NCI-H82 treated with DMSO at 0.1 percent for 48 hours (cell line): ENCODE data around the gene EPC1.
"Not testable (repeated sequence)": the region's sequence is repeated elsewhere in the genome, so short reads cannot be mapped to it uniquely, and the experiment has no call there.

Experiments
- DNase-seq: peaks from one replicate; lab custom pipeline; 2025; ENCODE audit not compliant: unreplicated experiment; lab: John Stamatoyannopoulos, UW

EPC1 gene, protein sequence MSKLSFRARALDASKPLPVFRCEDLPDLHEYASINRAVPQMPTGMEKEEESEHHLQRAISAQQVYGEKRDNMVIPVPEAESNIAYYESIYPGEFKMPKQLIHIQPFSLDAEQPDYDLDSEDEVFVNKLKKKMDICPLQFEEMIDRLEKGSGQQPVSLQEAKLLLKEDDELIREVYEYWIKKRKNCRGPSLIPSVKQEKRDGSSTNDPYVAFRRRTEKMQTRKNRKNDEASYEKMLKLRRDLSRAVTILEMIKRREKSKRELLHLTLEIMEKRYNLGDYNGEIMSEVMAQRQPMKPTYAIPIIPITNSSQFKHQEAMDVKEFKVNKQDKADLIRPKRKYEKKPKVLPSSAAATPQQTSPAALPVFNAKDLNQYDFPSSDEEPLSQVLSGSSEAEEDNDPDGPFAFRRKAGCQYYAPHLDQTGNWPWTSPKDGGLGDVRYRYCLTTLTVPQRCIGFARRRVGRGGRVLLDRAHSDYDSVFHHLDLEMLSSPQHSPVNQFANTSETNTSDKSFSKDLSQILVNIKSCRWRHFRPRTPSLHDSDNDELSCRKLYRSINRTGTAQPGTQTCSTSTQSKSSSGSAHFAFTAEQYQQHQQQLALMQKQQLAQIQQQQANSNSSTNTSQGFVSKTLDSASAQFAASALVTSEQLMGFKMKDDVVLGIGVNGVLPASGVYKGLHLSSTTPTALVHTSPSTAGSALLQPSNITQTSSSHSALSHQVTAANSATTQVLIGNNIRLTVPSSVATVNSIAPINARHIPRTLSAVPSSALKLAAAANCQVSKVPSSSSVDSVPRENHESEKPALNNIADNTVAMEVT

DNA sequence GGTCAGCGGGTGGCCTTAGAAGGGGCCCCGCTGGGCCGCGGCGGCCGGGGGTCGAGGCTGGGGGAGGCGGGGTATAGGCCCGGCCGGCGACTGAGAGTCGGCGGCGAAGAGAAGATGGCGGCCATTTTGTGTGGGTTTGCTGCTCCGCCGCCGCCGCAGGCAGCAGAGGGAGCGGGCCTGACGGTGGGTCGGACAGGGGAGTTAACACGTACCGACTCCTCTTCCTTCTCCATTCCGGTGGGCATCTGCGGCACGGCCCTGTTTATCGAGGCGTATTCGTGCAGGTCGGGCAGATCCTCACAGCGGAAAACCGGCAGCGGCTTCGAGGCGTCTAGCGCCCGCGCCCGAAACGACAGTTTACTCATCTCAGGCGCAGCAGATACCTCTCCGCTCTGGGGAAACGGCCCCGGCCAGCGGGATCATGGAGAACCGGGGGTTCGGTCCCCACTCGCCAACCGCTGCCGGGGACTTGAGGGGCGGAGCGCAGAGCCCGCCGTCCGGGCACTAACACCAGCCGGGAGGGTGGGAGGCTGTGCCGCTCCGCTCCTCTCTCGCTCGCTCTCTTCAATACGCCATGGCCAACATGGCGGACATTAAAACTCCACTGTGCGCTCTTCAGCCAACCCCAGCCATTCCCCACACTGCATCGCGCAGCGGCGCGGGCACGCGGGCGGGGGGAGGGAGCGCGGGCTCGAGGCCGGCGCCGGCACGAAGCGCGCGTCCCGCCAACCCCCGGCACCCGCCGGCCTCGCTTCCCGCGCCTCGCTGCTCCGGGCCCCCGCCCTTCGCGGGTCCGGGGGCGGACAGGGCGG is at the start of gene EPC1:
Gene EPC1 (minus strand): TSS at position 608 of the 812 bp plus-strand sequence. CDS start 243 bp downstream, at position 365.
- DNase-seq: peak; percentile 35

DNA sequence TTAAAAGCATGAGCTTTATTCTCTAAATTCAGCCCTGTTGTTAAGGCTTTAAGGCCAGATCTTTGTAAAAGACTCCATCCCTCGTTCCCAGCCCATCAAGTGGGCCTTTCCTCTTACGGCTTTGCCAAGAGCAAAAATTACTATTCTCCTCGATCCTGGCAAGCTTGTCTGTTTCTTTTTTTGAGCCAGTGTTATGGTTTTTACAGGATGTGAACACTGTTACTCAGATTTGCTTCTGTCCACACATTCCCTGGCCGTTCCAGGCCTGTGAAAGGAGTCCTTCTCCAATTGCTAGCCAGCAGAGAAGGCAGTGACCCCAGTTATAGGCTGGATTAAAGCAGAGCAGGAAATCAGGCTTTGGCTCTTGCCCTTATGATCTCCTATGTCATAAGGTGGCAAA is 47.0 kb upstream of the EPC1 start:
- no peak for DNase-seq

DNA sequence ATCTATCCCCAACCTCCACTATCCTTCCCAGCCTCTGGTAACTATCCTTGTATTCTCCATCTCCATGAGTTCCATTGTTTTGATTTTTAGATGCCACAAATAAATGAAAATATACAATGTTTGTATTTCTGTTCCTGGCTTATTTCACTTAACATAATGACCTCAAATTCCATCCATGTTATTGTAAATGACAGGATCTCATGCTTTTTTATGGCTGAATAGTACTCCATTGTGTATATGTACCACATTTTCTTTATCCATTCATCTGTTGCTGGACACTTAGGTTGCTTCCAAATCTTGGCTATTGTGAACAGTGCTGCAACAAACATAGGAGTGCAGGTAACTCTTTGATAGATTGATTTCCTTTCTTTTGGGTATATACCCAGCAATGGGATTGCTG is 45.3 kb upstream of the EPC1 start:
- not testable (repeated sequence) for DNase-seq

DNA sequence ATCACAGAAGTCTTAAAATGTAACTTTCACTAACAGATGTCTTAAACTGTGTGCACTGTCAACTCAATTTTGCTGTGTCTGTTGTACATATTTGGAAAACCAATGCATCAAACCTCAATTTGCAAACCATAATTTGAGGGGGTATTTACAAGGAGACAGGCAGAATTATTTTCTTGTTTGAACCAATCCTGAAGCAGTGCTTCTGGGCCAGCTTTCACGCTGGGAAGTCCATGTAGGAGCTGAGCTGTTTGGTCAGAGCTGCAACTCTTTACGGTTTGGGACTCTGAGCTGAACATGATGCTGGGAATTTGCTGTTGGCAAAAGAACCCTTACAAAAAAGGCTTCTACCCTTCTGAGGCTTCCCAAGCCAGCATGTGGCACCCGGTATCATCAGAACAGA is 43.2 kb upstream of the EPC1 start:
- no peak for DNase-seq

DNA sequence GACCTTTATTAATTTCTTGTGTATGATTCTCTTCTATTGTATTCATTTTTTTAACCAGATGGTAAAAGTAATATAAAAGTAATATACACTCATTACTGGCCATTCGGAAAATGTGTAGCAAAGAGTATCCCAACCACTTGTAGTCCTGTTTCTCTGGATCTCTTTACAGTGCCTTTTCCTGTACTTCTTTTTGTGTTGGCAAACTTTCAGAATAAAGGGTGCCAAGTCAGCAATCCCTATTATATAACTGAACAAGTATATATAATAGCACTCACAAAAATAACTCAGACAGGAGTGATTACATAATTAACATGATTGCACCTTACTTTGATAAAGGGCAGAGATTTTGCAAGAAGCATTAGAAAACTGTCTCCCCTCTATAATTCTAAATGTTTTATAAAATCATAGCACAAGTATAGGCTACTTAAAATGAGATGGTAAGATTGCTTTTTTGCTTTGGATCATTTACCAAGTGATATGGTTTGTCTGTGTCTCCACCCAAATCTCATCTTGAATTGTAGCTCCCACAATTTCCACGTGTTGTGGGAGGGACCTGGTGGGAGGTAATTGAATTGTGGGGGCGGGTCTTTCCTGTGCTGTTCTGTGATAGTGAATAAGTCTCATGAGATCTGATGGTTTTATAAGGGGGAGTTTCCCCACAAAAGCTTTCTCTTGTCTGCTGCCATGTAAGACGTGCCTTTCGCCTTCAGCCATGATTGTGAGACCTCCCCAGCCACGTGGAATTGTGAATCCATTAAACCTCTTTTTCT is 41.5 kb upstream of the EPC1 start:
- DNase-seq: no peak

DNA sequence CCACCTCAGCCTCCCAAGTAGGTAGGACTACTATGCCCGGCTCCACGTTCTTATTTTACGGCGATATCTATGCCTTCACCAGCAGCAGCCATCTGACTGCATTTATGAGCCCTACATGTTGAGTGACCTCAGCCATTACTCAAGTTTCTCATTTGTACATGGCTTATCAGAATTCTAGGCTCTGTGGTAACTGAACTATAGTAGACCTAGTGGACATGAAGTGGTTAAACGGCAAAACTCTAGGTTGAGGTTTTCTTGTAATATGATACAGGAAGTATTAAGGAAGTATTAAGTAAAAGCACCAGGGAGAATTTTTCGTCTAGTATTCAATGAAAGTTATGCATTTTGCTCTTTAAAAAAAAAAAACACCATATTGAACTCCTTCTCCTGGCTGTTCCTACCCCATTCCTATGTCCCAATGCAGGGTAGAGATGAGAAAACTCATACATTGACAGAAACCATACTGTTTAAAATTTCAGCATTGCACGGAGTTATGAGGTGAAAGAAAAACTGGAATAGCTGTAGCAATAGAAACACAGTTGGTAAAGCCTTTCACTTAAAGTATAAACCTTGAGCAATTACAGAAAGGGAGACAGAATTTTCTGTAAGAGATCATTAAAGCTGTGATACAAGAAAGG is 39.8 kb upstream of the EPC1 start:
- DNase-seq: no peak

DNA sequence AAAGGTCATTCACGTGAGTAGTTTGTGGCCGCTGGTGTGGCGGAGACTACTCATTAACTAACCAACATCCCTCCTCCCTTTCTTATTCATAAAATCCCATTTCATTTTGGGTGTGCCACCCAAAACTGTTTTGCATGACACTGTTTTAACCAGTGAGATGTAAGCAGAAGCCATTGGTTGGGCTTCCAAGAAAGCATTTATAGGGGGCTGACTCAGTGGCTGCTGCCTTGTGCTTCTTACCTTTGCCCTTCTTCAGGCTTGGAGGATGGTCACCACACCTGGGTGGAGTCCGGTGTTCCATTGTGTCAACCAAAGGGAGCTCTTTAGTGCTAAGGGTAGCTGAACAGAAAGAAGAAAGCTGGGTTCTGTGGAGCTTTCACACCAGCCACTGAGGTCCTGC is 37.2 kb upstream of the EPC1 start:
- DNase-seq: no peak

DNA sequence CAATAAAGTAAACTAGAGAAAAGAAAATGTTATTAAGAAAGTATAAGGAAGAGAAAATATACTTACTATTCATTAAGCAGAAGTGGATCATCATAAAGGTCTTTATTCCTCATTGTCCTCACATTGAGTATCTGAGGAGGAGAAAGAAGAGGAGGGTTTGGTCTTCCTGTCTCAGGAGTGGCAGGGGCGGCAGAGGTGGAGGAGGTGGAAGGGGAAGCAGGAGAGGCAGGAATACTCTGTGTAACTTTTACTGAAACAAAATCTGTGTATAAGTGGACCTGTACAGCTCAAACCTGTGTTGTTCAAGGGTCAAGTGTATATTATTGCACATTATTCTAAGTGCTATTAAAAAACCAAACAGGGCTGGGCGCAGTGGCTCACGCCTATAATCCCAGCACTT is 34.2 kb upstream of the EPC1 start:
- DNase-seq: no peak

DNA sequence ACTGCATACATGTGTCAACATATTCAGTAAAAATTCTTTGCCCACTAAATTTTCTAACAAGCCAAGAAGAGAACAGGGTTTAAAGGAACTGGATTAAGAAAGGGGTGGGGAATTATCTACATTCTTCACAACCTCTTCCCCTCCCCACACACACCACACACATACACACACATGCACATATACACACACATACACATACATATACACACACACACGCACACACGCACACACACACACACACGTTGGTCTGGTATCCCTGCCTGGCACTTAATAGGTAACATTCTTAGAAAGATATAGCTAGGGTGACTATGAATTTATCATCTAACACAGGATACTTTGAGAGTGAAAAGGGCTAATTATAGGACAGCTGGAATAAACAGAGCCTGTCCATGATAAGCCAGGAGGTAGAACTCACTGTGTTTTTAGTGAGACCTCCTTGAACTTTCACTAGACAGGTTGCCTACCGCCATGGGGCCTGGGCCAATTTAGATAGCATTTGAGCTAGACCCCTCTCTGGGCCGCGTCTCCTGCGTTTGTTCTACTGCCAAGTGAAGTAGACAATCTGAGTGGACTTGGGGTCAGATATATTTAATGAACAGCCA is 33.1 kb upstream of the EPC1 start:
- no peak for DNase-seq

DNA sequence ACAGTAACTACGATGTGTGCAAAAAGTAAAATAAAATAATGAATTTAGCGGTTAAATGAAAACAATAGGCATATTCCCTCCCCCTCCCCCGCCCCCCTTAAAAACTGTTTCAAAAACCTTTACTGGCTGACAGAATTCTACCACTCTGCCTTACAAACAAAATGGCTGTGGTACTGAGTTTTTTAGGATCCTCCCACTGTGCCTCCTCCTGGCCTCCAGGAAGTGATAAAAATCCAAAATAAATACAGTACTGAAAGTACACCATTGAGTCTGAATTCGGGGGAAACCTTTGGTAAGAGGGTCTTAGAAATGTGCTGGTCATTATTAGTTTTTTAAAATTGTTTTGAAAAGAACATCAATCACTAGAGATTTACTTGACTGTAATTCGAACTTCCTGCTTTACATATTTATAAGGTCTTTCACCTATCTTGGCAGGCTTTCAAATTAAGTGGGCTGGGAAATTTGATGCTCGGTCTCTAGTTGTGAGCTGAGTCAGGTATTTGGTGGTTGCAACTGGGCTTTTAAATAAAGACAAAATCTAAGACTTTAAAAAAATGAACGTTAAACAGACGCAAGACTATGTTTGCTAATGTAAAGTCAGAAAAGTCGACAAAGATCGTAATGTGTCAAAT is 32.5 kb upstream of the EPC1 start:
- DNase-seq: peak; percentile 69

DNA sequence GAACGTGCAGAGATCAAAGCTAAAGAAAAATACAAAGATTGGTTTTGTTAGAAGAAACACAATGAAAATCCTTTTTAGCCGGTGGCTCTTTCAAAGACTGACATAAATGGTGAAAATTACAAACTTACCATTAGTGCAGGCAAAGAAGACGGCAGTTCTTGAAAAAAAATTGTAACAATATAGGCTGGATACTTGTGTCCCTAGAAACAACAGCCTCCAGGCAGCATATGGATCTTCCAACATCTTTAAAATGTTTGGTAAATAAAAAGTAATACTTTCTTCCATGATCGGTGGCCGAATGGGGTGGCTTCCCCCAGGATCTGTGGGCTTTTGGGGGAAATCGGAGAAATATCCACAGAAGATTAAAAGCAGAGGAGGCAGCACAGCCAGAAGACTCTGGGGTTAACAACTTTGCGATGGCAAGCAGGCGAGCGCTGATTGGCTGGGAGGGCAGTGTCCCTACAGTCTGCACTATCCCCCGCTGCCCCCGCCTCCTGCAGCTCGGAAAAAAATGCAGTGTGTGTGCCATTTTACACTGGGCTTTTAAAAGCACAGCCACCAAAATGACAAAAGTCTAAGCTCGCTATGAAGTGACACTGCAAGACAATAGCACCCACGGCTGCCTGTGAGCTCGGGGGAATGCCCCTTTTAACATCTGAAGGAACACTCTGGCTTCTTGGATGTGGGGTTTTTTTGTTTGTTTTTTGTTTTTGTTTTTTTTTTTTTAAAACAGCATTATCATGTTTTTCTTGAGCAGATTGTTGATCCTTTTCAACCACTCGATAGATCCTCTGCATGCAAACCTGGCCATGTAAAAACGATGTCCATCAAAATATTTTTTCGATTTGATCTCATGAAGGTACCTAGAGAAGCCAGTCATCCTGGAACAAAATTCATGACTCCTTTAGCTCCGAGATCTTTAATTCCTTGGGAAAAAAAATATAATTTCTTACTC is 31.7 kb upstream of the EPC1 start:
- peak; percentile 63 for DNase-seq

DNA sequence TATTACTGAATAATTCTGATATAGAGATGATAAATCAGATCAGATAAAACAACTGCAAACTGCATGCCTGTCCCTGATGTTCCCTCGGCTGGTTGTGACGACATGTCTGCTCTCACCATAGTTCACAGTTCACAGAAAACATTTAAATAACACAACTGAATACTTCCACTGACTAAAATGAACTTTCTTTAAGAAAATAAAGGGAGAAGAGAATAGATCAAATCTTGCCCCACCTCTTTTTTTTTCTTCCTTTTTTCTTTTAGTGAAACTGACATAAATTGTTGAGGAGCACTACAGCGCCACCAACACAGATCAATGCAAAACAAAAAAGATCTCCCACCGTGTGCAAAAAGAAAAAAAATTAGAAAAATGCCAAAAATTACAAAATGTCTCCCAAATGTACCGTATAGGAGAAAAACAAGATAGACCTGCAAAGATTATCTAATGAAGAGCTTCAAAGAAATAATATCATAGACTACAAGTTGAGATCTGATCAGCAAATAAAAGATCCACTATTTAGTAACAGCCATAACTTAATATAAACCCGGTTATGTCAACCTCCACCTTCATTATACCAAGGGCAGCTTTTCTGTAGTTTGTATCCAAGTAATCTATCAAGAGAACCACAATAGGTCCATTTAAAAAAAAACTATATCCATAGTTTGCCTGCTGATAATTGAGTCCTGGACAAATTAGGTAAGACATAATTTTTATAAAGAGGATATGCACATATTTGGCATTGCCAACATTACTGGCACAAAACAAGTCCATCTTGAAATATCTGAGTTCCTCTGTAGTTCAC is 30.7 kb upstream of the EPC1 start:
- DNase-seq: peak; percentile 66

DNA sequence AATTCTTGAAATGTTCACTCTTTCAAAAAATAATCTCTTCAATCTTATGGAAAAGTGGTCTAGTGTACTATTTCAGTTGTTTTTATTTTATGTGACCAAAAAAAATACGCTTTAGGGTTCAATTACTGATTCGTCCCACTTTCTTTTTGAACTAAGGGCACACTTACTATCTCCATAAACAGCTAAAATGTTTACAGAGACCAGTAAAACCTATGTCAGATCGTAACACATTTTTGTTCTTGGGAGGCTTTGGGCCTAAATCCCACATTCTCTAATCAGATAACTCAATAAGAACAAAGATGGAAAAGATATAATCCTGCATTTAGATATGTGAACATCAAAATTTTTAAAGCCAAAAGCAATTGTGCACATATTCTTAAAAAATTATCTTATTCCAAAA is 29.8 kb upstream of the EPC1 start:
- no peak for DNase-seq

DNA sequence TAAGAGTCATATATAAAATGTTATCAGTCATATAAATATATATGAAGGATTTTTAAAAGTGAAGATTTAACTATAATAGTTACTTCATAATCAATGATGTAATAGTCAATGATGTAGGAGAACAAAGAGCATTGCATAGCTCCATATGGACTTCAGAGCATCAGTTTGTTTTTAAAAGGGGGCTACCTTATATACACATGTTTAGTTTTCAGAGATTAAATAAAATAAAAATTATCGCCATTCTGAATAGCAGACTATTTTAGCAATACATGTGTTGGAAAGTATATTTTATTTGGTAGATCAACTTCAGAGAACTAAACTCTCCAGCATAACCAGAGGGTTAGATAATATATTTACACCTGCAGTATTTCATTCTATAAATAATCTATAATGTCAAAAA is 29.1 kb upstream of the EPC1 start:
- no peak for DNase-seq

DNA sequence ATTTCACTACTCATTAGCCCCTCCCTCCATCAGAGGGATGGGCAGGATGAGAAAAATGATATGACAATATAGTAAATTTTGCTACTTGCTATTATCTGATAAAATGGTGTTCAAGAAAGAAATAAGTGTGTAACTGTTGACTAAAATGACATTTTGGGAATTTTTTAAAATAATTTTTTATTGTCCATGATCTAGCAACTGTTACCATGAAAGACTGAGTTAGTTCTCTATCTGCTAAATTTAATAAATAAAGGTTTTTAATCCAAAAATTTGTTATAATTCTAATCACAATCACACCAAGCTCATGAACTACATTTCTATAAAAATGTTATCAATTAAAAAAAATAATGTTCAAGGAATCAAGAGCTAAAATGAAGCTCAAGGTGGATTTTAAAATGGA is 28.7 kb upstream of the EPC1 start:
- DNase-seq: no peak

DNA sequence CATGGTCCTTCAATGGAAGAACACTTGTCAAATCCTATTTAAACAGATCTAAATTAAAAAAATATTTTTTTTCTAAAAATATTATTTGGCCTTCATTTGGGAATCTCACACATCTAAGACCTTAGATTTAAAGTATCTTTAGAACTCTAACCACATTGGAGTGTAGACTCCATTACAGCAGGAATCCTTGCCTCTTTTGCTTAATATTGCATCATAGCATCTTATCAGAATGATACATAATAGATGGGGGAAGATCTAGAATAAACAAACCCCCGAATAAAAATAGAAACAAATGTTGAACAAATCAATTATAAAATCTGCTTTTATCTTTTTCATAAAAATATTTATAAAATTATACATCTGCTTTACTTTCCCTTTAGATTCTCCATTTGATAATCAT is 27.6 kb upstream of the EPC1 start:
- DNase-seq: no peak

DNA sequence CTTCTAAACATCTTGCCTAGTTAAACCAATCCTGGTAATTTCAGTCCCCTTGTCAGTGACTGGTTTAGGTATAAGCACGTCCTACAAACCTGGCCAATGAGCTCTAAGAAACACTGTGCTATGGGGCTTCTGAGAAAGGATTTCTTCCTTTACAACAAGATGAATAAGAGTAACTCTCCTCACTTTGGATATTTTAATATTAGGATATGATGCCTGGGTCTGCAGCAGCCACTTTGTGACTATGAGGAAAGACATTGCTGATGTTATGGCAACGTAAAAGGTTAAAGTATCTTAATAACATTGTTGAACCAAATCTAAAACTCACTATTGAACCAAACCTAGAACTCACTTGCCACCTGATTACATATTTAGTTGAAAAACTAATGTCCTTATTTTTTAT is 26.5 kb upstream of the EPC1 start:
- no peak for DNase-seq
